ENCODE data around the gene SELENON. TPM values are rescaled to one million over a fixed set of nuclear protein-coding genes. Genes with fewer than 3 reads are reported as not detected.

Gene SELENON
- total and polyA plus RNA-seq, 2 of the 8 experiments (the other 6 are each of a cell fraction or from before 2014, with no cell fraction given), result 43.0 to 77.6 TPM

GRCh38 chr1:25810341-25811299 is 10.6 kb downstream of the SELENON start (continued):
- no peak for TF ChIP-seq HDAC2 (IDR thresholded peaks at IDR 0.05; ENCODE audit: borderline replicate concordance in 1 of 2, low read depth in 2 of 2, low read length in 2 of 2)
- TF ChIP-seq RAD21 (IDR thresholded peaks at IDR 0.05 in 1 of 2, conservative IDR thresholded peaks at IDR 0.05 in 1 of 2; ENCODE audit: low read depth in 2 of 2, low read length in 2 of 2), result peak; percentile 99 to 100
- TF ChIP-seq RXRA (IDR thresholded peaks at IDR 0.05; ENCODE audit: insufficient read depth, low read depth, low read length), result 0 out of 2 replicates have a peak, but pooled peaks have one; percentile 76
- peak; percentile 54; the same call in 1 of the 2 replicates for TF ChIP-seq YY1 (IDR thresholded peaks at IDR 0.05; ENCODE audit: low read depth, low read length)
- TF ChIP-seq KDM5A (IDR thresholded peaks at IDR 0.05; ENCODE audit: low read length), result no peak; the same call in 1 of the 2 replicates
- TF ChIP-seq CREB1 (IDR thresholded peaks at IDR 0.05), result no peak; the same call in 1 of the 2 replicates
- 0 out of 4 replicates have a peak, but pooled peaks of 1 of the 2 experiments have one; percentile 22 for TF ChIP-seq SIN3A (conservative IDR thresholded peaks at IDR 0.05 in 1 of 2, IDR thresholded peaks at IDR 0.05 in 1 of 2; ENCODE audit: low read depth in 1 of 2, low read length in 2 of 2)
- TF ChIP-seq JUND (IDR thresholded peaks at IDR 0.05; ENCODE audit: low read length), result peak; percentile 61; the same call in 1 of the 2 replicates

Data from H1 (cell line).